Measurements from ENCODE around the gene CCDC24.

Gene CCDC24

DNA sequence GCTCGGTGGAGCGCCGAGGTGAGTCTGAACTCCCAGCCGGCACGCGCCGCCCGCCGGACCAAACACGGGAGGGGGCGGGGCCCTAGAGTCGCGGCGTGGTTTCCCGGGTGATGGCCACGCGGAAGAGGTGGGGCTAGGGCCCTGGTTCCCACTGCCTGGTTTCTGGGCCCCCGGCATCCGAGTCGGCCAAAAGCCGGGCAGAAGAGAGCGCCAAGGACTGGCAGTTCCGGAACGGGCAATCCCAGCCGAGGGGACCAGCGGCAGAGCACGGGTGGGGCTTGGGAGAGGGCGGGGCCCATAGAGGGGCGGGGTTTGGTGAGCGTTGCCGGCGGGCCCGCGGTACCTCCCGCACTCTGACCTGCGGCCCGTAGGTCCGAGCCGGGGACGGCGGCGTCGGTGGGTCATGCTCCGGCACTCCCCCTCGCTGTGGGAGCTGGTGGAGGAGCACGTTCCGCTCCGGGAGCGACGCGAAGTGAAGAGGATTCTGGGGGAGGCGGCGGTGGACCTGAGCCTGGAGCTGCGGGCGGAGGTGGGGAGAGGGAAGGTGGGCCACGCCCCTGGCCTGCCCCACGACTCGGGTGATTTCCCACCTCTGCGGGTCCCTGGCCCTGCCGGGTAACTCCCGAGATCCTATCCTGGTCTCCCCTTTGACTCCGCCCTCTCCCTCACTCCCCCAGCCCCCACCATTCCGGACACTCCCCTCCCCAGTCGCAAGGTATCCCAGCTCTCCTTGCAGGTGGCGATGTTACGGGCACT is at the start of gene CCDC24:
Gene CCDC24, plus strand, starts transcription at position 124 of the 756 bp plus-strand sequence. Its CDS starts 280 bp downstream, at position 404.
- TF ChIP-seq CTCF (IDR thresholded peaks at IDR 0.05; ENCODE audit: low read depth, low read length, missing control alignments), result peak; percentile 3
- H3K36me3 ChIP-seq (replicated peaks), result no peaks in the 10 kb centered on the region
- peak within 1 kb of the TSS; percentile 3 for H3K27ac ChIP-seq
- H3K4me3 ChIP-seq (ENCODE audit: low read depth, low read length), result peak within 1 kb of the TSS; percentile 69
- in situ Hi-C loops (cut with HindIII; ENCODE audit: low pct_ligation_motif_present, low sequenced_read_pairs), result no loop called here
- DNase-seq, result peak; percentile 54
- no peaks in the 10 kb centered on the region for H3K27me3 ChIP-seq (replicated peaks)

DNA sequence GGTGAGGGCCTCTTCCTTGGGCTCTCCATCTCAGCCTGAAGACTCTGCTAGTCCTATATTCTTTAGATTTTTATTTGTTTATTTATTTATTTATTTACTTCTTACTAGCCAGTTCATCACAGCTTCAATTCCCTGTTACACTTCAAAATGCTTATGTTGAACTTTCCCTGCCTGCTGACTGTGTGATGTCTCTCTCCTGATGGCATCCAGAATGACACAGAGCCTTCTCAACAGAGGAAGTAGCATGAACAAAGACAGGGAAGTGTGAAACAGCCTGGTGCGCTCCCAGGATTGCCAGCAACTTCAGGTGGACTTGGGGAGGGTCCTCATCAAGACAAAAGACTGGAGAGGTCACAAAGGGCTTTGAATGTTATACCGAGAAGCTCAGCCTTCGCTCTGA is 49.0 kb upstream of the CCDC24 start:
- no peak for TF ChIP-seq CTCF (IDR thresholded peaks at IDR 0.05; ENCODE audit: low read depth, low read length, missing control alignments)
- Histone ChIP-seq H3K27ac (no peak overlapping the region), H3K36me3 (replicated peaks) (no peaks in the 10 kb centered on the region), H3K4me3 (ENCODE audit: low read depth, low read length) (no peak overlapping the region), H3K27me3 (replicated peaks) (no peaks in the 10 kb centered on the region)
- in situ Hi-C loops (cut with HindIII; ENCODE audit: low pct_ligation_motif_present, low sequenced_read_pairs), result loop anchor here (25.0 kb wide), 1 partner anchor 180 kb away; no protein-coding TSS in a partner anchor
- DNase-seq, result no peak

GRCh38 chr1:43944860-43945259 is 46.5 kb upstream of the CCDC24 start:
- H3K36me3 ChIP-seq (replicated peaks), result no peaks in the 10 kb centered on the region
- no peak for DNase-seq
- no peaks in the 10 kb centered on the region for H3K27me3 ChIP-seq (replicated peaks)
- no peak for TF ChIP-seq CTCF (IDR thresholded peaks at IDR 0.05; ENCODE audit: low read depth, low read length, missing control alignments)
- no peak overlapping the region for H3K4me3 ChIP-seq (ENCODE audit: low read depth, low read length)
- H3K27ac ChIP-seq, result no peak overlapping the region
- in situ Hi-C loops (cut with HindIII; ENCODE audit: low pct_ligation_motif_present, low sequenced_read_pairs), result loop anchor here (25.0 kb wide), 1 partner anchor 183 kb away; no protein-coding TSS in a partner anchor

DNA sequence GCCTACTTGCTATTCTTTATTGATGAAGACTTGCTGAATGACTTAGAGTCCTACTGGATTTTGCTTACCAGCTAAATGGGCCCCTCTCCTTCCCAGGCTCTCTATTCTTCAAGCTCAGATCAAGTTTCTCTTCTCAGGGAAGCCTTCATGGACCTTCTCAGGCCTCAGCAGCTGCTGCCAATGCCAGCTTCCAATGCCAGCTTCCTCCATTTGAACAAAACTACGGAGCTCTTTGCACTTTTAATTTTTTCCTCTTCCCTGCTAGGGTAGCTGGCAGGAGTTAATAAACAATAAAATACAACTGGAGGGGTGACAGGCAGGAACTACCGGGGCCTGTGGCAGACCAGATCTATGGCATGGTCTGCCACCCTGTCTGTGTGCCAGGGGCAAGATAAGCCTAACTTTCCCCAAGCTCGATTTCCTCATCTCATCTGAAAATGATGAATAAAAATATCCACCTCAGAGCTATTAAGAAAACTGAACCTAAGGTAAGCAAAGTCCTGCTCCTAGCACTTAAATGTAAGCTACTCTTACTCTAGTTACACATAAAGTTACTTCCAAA is 45.6 kb upstream of the CCDC24 start:
- in situ Hi-C loops (cut with HindIII; ENCODE audit: low pct_ligation_motif_present, low sequenced_read_pairs), result loop anchor here (25.0 kb wide), 1 partner anchor 183 kb away; no protein-coding TSS in a partner anchor
- TF ChIP-seq CTCF (IDR thresholded peaks at IDR 0.05; ENCODE audit: low read depth, low read length, missing control alignments), result no peak
- Histone ChIP-seq H3K27me3 (replicated peaks) (no peaks in the 10 kb centered on the region), H3K36me3 (replicated peaks) (peaks cover 8% of the 10 kb centered on the region), H3K4me3 (ENCODE audit: low read depth, low read length) (peak overlapping the region; percentile 90), H3K27ac (no peak overlapping the region)
- DNase-seq, result no peak

GRCh38 chr1:43946236-43947060 is 45.0 kb upstream of the CCDC24 start, which contains the start of gene IPO13:
Gene IPO13 (plus strand): TSS chr1:43946950. CDS start chr1:43947601, 651 bp downstream.
- in situ Hi-C loops (cut with HindIII; ENCODE audit: low pct_ligation_motif_present, low sequenced_read_pairs), result loop anchor here (25.0 kb wide), 1 partner anchor 184 kb away; no protein-coding TSS in a partner anchor
- Histone ChIP-seq H3K36me3 (replicated peaks) (peaks cover 8% of the 10 kb centered on the region), H3K4me3 (ENCODE audit: low read depth, low read length) (peak within 1 kb of the TSS; percentile 90), H3K27me3 (replicated peaks) (no peaks in the 10 kb centered on the region), H3K27ac (peak within 1 kb of the TSS; percentile 100)
- TF ChIP-seq CTCF (IDR thresholded peaks at IDR 0.05; ENCODE audit: low read depth, low read length, missing control alignments), result peak; percentile 60
- DNase-seq, result peak; percentile 87
